GM06990 (cell line): ENCODE measurements around the gene DGKI.

Experiments
- DNase-seq: peaks from one replicate; pipeline ENCODE4 v3.0.0-alpha.2; 2011; ENCODE audit not compliant: insufficient read length; ENCODE audit errors: extremely low read depth
- H3K27me3 ChIP-seq: replicated peaks from 2 replicates; pipeline ENCODE4 v1.6.0; 2011; ENCODE audit warnings: low read length; ENCODE audit not compliant: control insufficient read depth, insufficient read depth
- H3K36me3 ChIP-seq: 2 replicates; pipeline ENCODE4 v1.5.1; 2011; ENCODE audit warnings: low read length; ENCODE audit not compliant: control insufficient read depth, insufficient read depth
- H3K4me3 ChIP-seq: replicated peaks from 2 replicates; pipeline ENCODE4 v1.5.1; 2011; ENCODE audit warnings: low read depth, mild to moderate bottlenecking, control low read depth, low read length
- TF ChIP-seq, protein P1 (sequence below): IDR thresholded peaks from 2 replicates; pipeline ENCODE4 v1.5.1; 2011; ENCODE audit warnings: low read length, control low read depth, mild to moderate bottlenecking, inconsistent platforms; ENCODE audit not compliant: insufficient read depth, poor library complexity, severe bottlenecking

Gene DGKI

DNA sequence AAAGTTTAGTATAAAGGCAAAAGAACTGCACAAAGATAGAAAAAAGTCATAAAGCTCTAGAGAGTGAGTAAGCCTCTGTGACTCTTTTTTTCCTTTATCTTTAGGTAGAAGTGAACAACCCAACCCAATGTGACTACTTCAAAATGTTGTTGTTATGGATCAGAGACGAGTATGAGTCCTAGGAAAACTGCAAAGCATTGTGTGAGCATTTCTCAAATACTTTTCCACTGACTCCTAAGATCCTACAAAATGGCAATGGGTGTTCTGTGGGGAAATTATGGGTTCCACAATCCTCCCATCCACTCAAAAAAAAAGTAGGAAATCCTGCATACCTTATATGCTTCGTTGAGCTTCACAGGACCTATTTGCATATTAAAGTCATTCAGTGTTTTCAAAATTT, 177.1 kb downstream of the DGKI start:
- H3K27me3 ChIP-seq = no peaks in the 10 kb centered on the region
- TF ChIP-seq, protein P1, sequence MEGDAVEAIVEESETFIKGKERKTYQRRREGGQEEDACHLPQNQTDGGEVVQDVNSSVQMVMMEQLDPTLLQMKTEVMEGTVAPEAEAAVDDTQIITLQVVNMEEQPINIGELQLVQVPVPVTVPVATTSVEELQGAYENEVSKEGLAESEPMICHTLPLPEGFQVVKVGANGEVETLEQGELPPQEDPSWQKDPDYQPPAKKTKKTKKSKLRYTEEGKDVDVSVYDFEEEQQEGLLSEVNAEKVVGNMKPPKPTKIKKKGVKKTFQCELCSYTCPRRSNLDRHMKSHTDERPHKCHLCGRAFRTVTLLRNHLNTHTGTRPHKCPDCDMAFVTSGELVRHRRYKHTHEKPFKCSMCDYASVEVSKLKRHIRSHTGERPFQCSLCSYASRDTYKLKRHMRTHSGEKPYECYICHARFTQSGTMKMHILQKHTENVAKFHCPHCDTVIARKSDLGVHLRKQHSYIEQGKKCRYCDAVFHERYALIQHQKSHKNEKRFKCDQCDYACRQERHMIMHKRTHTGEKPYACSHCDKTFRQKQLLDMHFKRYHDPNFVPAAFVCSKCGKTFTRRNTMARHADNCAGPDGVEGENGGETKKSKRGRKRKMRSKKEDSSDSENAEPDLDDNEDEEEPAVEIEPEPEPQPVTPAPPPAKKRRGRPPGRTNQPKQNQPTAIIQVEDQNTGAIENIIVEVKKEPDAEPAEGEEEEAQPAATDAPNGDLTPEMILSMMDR = no peak
- H3K36me3 ChIP-seq = no peaks in the 10 kb centered on the region

DNA sequence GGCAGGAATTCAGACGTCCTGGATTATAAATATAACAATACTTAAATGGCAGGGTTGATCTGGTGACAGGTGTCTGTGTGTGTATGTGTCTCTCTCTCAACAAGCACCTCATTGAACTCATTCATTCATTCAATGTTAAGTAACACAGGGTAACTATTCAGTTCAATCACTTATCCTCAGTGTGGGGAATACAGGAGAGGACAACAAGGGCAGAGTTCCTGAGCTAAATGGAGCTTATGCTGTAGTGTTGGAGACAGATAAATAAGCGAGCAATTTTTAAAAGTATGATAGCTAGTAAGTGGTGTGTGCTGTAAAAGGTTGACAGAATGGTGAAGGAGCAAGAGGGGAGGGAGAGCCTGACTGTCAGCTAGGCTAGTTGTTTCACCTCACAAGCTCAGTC, 178.4 kb downstream of the DGKI start:
- Histone ChIP-seq H3K4me3 (no peak overlapping the region), H3K36me3 (no peaks in the 10 kb centered on the region), H3K27me3 (no peaks in the 10 kb centered on the region)
- TF ChIP-seq, protein P1 = no peak
- DNase-seq = no peak

More for the DNA sequence above, 177.1 kb downstream of the DGKI start:
- no peak for DNase-seq
- no peak overlapping the region for H3K4me3 ChIP-seq

DNA sequence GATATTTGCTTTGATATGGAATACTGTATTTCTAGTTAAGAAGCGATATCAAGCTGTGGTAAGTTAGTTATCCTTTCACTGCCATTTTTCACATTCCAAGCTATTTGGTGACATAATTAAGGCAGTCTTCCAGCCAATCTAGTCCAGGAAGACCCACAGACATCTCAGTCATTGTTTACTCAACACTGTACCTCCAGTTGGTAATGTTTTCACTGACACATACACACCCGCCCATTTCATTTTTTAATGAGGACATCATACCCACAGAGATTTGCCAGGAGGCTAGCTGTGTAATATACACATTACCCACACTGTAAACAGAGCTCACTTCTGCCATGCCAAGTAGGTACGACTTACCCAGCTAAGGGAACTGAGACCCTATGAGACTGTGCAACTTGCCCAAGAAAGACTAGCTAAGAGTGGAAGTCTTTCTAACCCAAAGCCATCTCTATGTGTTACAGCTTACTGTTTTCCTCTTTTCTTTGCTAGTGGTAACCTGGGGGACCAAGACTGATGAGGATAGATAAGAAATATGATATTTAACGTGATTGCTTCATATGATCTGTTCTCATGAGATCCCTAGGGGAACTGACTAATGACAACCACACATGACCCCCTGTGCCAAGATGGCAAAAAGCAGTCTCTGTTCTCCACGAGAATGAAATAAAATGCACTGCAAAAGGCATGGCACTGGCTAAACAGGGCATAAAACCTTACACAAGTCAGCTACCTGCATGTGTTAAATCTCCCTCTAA, 179.0 kb downstream of the DGKI start:
- Histone ChIP-seq H3K27me3 (no peaks in the 10 kb centered on the region), H3K36me3 (no peaks in the 10 kb centered on the region), H3K4me3 (no peak overlapping the region)
- DNase-seq = no peak
- TF ChIP-seq, protein P1 = no peak

DNA sequence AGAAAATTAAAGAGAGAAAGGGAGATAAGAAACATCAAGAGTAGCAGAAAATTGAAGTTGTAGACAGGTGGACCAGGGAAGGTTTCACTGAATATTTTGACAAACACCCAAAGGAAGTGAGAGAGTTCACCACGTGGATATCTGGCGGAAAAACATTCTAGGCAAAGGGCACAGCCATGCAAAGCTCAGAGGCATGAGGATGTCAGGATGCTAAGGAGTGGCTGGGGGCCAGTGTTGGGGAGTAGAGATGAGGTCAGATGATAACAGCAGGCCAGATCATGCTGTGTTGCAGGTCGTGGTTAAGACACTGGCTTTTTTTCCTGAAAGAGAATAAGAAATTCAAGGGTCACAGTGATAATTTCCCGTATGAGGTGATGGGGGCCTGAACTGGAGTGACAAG, 181.9 kb downstream of the DGKI start:
- H3K4me3 ChIP-seq = no peak overlapping the region
- no peaks in the 10 kb centered on the region for H3K27me3 ChIP-seq
- TF ChIP-seq, protein P1 = no peak
- no peaks in the 10 kb centered on the region for H3K36me3 ChIP-seq
- no peak for DNase-seq

DNA sequence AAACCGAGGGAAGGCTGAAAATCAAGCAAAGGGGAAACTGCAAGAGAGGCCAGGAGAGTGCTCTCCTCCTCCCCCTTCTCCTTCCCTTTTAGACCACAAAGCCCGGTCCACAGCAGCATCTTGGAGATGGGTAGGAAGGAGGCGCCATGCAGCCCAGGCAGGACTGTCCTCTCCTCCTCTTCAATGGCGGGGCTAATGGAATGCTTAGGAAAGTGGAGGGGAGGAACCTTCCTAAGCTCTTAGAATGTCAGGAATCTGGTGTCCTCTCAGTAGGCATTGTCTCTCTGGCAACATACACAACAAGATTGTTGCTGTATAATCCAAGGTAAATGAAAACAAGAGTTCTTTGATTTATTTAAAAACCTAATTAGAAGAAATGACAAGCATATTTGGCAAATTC, 185.1 kb downstream of the DGKI start:
- Histone ChIP-seq H3K27me3 (no peaks in the 10 kb centered on the region), H3K4me3 (no peak overlapping the region), H3K36me3 (no peaks in the 10 kb centered on the region)
- no peak for DNase-seq
- TF ChIP-seq, protein P1 = no peak
